Endodermal cell (in vitro differentiated cells): ENCODE measurements around the gene TSPAN11. TPM values are rescaled to one million over a fixed set of nuclear protein-coding genes. Genes with fewer than 3 reads are reported as not detected.

ENCODE experiments used
- DNase-seq: peaks from one replicate; pipeline ENCODE4 v3.0.0-alpha.2; 2017
- H3K27ac ChIP-seq: 2 replicates; pipeline ENCODE4 v1.5.1; 2013; ENCODE audit warnings: mild to moderate bottlenecking, low read depth, low read length, moderate library complexity
- H3K27me3 ChIP-seq: 2 replicates; pipeline ENCODE4 v1.6.1; 2013; ENCODE audit warnings: mild to moderate bottlenecking, low read length, moderate library complexity; ENCODE audit not compliant: insufficient read depth, control insufficient read depth, poor library complexity, severe bottlenecking
- H3K36me3 ChIP-seq: 2 replicates; pipeline ENCODE4 v1.7.0; 2013; ENCODE audit warnings: mild to moderate bottlenecking, low read length, moderate library complexity; ENCODE audit not compliant: control insufficient read depth, insufficient read depth
- H3K4me1 ChIP-seq: one replicate; pipeline ENCODE4 v1.7.0; 2013; ENCODE audit warnings: low read length; ENCODE audit not compliant: control insufficient read depth, insufficient read depth
- H3K4me3 ChIP-seq: 2 replicates; pipeline ENCODE4 v1.5.1; 2013; ENCODE audit warnings: mild to moderate bottlenecking, low read length, moderate library complexity
- H3K9ac ChIP-seq: 2 replicates; pipeline ENCODE4 v1.6.1; 2013; ENCODE audit warnings: mild to moderate bottlenecking, low read length, moderate library complexity; ENCODE audit not compliant: poor library complexity, severe bottlenecking; ENCODE audit errors: extremely low read depth
- H3K9me3 ChIP-seq: 2 replicates; pipeline ENCODE4 v1.6.1; 2013; ENCODE audit warnings: mild to moderate bottlenecking, low read length, moderate library complexity; ENCODE audit not compliant: control insufficient read depth
- H3K27ac Mint-ChIP-seq: 2 replicates; pipeline ENCODE4 v1.8.0; 2020; ENCODE audit warnings: mixed read lengths
- H3K27me3 Mint-ChIP-seq: 2 replicates; pipeline ENCODE4 v1.8.0; 2021; ENCODE audit warnings: mild to moderate bottlenecking, mixed read lengths; ENCODE audit not compliant: insufficient read depth
- H3K36me3 Mint-ChIP-seq: 2 replicates; pipeline ENCODE4 v1.8.0; 2020; ENCODE audit warnings: low read depth, mixed read lengths
- H3K4me1 Mint-ChIP-seq: 2 replicates; pipeline ENCODE4 v1.8.0; 2020; ENCODE audit warnings: mixed read lengths
- H3K4me3 Mint-ChIP-seq: 2 replicates; pipeline ENCODE4 v1.8.0; 2020; ENCODE audit warnings: mild to moderate bottlenecking, moderate library complexity, mixed read lengths
- H3K9me3 Mint-ChIP-seq: 2 replicates; pipeline ENCODE4 v1.8.0; 2020; ENCODE audit warnings: mild to moderate bottlenecking, mixed read lengths
- WGBS, 2 experiments: methylation state at CpG; one replicate each; pipeline versions ENCODE4 v1.1.5 to v1.1.7; 2013; ENCODE audit warnings: missing lambda C conversion rate in 2 of 2, mixed read lengths in 1 of 2; ENCODE audit not compliant: insufficient coverage in 1 of 2, insufficient read length in 1 of 2; 5-methylcytosine and 5-hydroxymethylcytosine counted together
- total RNA-seq, 2 donors: library from RNA; stranded (reverse); fragmentation: NEBNext Ultra II Directional in 1 of 2; extraction: Animal tissue kit (Norgen Biotek cat#: 25700) in 1 of 2; gene quantifications; 2 replicates in 1 of 2; 3 replicates in 1 of 2; pipeline ENCODE4 v1.2.1, GENCODE V29; 2021
- TF ChIP-seq, protein P1 (sequence below): fragments of 200-600 bp; sonication (generic); conservative IDR thresholded peaks from 2 replicates; pipeline ENCODE4 v1.5.0; 2021; ENCODE audit warnings: antibody characterized with exemption, mild to moderate bottlenecking

TSPAN11 gene
- total RNA-seq, 2 donors from 2014 or later: 0.20 to 3.6 TPM

DNA sequence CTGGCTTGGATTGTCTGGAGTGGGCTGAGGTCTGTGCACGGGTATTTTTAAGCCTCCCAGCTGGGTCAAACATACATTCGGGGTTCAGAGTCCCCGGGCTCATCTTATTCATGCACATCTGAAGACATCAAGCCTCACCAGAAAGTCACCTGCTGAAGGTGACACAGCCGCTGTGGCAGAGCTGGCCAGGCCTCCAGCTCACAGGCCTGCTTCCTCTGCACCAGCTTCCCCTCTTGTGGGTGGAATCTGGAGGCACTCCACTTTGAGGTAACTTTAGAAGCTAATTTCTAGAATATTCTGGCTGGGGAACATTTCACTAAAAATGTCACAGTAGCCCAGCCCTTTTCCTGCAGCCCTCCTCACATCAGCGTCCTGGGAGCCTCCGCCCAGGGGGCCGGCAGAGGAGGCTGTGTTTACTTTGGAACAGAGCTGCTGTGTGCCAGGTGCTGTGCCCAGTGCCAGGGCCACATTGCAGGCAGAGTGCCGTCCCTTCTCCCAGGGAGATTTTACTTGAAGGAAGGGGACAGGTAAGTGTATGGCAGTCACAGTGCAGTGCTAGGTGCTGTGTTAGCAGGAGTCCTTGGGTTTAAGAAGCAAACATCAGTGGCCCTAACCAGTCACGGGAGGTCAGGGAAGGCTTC lies 62.2 kb downstream of the TSPAN11 start:
- 91 to 100% methylated on average over 4 to 9 of the region's 9 CpGs for WGBS, 2 experiments
- no peak overlapping the region for H3K4me3 Mint-ChIP-seq
- peak overlapping the region; percentile 37 for H3K27ac Mint-ChIP-seq
- H3K27me3 Mint-ChIP-seq: no peaks in the 10 kb centered on the region
- H3K9me3 Mint-ChIP-seq: no peaks in the 10 kb centered on the region
- Histone ChIP-seq H3K9me3 (no peaks in the 10 kb centered on the region), H3K9ac (no peak overlapping the region), H3K27ac (no peak overlapping the region), H3K27me3 (no peaks in the 10 kb centered on the region), H3K4me3 (no peak overlapping the region), H3K4me1 (peaks cover 5% of the 10 kb centered on the region), H3K36me3 (no peaks in the 10 kb centered on the region)
- H3K36me3 Mint-ChIP-seq: no peaks in the 10 kb centered on the region
- no peak for DNase-seq
- H3K4me1 Mint-ChIP-seq: peaks cover 6% of the 10 kb centered on the region
- TF ChIP-seq, protein P1, sequence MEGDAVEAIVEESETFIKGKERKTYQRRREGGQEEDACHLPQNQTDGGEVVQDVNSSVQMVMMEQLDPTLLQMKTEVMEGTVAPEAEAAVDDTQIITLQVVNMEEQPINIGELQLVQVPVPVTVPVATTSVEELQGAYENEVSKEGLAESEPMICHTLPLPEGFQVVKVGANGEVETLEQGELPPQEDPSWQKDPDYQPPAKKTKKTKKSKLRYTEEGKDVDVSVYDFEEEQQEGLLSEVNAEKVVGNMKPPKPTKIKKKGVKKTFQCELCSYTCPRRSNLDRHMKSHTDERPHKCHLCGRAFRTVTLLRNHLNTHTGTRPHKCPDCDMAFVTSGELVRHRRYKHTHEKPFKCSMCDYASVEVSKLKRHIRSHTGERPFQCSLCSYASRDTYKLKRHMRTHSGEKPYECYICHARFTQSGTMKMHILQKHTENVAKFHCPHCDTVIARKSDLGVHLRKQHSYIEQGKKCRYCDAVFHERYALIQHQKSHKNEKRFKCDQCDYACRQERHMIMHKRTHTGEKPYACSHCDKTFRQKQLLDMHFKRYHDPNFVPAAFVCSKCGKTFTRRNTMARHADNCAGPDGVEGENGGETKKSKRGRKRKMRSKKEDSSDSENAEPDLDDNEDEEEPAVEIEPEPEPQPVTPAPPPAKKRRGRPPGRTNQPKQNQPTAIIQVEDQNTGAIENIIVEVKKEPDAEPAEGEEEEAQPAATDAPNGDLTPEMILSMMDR: no peak

DNA sequence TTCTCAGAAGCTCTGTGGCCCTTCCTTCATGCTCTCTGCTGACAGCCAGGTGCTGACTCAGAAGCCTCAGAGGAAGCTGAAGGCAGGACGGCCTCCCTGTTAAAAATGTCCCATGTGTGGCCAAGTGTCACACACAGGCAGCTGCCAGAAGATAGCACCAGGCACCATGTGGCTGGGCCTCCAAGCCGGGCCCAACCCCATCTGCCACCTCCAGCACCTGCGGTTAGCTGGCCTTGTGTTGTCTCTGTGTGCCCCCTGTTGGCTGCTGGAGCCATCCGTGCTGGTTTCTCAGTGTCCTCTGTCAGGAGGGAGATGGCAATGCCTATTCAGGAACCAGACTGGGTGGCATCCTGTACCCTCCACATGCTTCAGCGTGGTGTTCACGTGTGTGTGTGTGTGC lies 63.2 kb downstream of the TSPAN11 start:
- no peaks in the 10 kb centered on the region for H3K36me3 Mint-ChIP-seq
- 50 to 56% methylated on average over 3 to 6 of the region's 6 CpGs for WGBS, 2 experiments

DNA sequence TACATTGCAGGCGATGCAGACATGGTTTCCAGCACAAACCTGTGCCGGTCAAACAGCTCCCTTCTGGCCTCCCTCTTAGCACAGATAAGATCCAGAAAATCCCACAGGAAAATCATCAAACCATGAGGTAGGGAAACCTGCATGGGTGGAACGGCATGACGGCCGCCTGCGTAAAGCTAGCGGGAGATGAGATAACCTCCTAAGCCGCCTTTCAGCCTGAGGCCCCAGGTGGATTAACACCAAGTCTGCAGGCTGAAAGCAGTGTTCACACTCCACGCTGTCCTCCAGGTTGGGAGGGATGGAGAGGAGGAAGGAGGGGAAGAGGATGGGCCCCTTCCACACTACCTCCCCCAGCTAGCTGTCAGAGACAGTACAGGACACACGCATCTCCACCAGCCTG lies 63.8 kb downstream of the TSPAN11 start:
- Histone ChIP-seq H3K9ac (no peak overlapping the region), H3K36me3 (no peaks in the 10 kb centered on the region), H3K27me3 (no peaks in the 10 kb centered on the region), H3K4me1 (peaks cover 5% of the 10 kb centered on the region), H3K9me3 (no peaks in the 10 kb centered on the region), H3K4me3 (no peak overlapping the region), H3K27ac (no peak overlapping the region)
- TF ChIP-seq, protein P1: no peak
- WGBS, 2 experiments: 87% methylated on average over 10 of the region's 10 CpGs; no CpG with 5 or more reads in 1 of the 2 experiments
- peak overlapping the region; percentile 45 for H3K27ac Mint-ChIP-seq
- H3K4me3 Mint-ChIP-seq: no peak overlapping the region
- no peak for DNase-seq
- H3K4me1 Mint-ChIP-seq: peaks cover 6% of the 10 kb centered on the region
- no peaks in the 10 kb centered on the region for H3K36me3 Mint-ChIP-seq
- no peaks in the 10 kb centered on the region for H3K9me3 Mint-ChIP-seq
- no peaks in the 10 kb centered on the region for H3K27me3 Mint-ChIP-seq

More for the DNA sequence above, 63.2 kb downstream of the TSPAN11 start:
- Mint-ChIP-seq H3K27me3 (no peaks in the 10 kb centered on the region), H3K4me3 (no peak overlapping the region), H3K9me3 (no peaks in the 10 kb centered on the region), H3K27ac (no peak overlapping the region), H3K4me1 (peaks cover 6% of the 10 kb centered on the region)
- Histone ChIP-seq H3K9ac (no peak overlapping the region), H3K27me3 (no peaks in the 10 kb centered on the region), H3K9me3 (no peaks in the 10 kb centered on the region), H3K36me3 (no peaks in the 10 kb centered on the region), H3K4me3 (no peak overlapping the region), H3K4me1 (peaks cover 5% of the 10 kb centered on the region), H3K27ac (no peak overlapping the region)
- TF ChIP-seq, protein P1: peak; percentile 93
- DNase-seq: peak; percentile 95
